Measurements from ENCODE around the gene SOD3.

Gene SOD3

GRCh38 chr4:24805067-24805466 lies 9.7 kb downstream of the SOD3 start:
- peak; percentile 48 to 79 (median 53) for DNase-seq

DNA sequence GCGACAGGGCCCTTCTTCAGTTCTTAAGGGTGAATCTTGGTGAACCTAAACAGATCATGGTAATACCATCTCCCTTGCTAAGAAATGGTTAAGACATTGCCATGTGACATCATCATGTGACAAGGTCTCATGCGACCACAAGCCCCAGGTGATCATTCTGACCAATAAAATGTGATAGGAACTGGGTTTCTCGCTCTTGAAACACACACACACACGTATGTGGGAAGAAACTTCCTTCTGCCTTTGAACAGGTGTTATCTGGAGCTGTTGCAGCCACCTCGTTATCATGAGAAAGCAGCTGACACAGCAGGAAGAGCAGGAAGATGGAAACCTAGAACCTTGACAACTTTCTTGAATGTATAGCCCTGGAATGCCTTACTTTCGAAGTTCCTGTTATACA lies 10.2 kb downstream of the SOD3 start:
- DNase-seq, result peak in 1 of 3 experiments; percentile 30

DNA sequence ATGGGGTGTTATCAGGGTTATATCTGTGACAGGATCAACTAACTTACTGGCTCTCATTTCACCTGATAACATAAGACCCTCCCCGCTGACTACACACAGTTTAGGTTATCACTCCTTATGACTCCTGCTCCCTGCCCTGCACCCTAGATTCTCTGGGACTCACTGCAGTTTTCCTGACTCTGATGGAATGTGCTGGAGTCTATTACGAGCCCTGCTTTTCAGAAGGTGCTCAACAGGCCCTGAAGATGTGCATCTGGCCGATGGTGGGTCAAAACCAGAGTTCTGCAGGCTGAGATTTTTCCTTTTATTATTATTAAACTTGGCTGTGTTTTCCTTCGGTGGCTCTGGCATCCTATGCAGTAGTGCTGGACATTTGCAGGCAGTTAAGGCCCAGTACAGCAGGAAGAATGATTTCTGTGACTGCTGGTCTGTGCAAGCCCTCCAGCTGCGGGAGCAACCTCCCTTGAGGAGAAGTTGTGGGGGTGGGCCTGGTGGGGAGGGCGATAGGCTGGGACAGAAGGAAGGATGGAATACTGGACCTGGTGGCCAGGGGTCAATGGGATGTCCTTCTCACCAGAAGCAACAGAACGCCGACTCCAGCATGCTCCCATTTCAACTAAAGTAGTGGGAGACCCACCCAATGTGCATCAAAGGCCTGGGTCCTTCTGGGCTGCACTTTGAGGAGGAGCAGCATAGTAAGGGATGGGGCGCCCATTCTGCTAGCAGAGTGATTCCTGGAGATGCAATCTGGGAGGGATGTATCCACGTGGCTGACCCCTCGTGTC lies 11.0 kb downstream of the SOD3 start:
- no peak for DNase-seq

- DNase-seq, result no peak
These were observed 12.2 kb downstream of the SOD3 start for GRCh38 chr4:24807611-24808010.

GRCh38 chr4:24808261-24808660 lies 12.9 kb downstream of the SOD3 start:
- no peak for DNase-seq

DNA sequence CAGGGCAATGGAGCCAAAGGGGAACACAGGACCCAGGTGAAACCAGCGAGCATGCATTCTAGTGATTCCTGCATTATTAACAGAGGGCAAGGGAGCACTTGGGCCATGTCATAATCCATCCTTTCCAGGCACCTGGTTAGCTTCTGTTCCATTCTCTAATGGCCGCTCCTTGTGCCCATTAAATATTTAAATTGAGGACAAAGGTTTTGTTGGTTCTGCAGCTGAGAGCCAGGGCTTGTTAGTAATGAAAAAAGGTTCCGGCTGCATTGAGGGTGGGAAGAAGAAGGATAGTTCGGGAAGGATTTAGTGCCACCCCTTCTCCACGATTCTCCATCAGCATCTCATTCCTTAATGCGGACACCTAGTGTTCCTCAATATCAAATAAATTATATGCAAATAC lies 13.6 kb downstream of the SOD3 start:
- no peak for DNase-seq

- no peak for DNase-seq
These were observed 14.0 kb downstream of the SOD3 start for GRCh38 chr4:24809376-24809775.

DNA sequence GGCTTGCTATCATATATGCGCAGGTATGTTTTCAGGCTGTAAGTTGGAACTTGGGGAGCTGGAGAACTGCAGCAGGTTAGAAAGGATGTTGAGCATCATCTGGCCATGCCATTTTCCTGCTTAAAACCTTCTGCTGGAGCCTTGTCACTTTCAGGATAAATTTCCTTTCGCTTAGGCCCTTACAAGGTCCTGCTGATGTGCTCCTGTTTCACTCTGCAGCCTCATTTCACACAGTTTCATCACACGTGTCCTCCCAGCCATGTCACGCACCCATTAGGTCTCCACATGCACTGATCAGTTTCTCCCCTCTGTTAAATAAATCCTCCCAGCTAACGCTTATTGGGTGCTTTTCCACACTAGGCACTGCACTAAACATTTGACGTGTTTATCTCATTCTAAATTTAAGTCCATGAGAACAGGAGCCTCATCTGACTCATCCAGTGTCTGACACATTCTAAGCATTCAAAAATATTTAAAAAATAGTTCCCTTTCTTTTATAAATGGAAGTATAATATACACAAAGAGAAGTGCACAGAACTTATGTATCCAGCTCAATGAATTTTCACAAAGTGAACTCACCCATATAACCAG lies 14.5 kb downstream of the SOD3 start:
- DNase-seq, result no peak

DNA sequence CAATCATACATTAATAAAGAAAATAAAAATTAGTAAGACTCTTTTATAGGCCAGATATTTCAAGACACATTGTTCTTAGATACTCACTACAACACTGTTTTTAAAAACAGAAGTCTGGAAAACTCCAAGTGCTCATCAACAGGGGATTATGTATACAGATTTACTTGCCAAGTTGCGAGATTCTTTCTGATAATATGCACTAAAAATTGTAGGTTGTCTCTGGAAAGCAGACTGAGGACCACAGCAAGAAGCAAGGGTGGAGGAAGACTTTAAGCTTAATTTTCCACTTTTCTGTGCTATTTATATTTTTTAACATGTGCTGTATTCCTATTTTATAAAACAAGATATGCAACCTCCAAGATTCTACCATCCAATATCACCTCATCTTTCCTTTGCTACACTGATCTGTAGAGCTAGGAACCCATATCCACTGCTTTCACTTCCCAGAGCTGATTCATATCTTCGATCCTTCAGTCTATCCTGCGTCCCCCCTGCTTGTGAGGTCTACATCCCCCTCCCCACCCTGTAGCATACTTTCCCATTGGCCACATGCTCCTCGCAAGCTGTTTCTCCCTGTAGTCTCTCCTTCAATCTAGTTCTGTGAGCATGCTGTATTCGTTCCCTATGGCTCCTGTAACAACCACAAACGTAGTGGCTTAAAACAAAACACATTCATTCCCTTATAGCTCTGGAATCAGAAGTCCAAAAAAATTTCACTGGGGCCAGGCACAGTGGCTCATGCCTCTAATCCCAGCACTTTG lies 15.7 kb downstream of the SOD3 start:
- no peak for DNase-seq

GRCh38 chr4:24813732-24814131 lies 18.4 kb downstream of the SOD3 start:
- DNase-seq, result no peak

DNA sequence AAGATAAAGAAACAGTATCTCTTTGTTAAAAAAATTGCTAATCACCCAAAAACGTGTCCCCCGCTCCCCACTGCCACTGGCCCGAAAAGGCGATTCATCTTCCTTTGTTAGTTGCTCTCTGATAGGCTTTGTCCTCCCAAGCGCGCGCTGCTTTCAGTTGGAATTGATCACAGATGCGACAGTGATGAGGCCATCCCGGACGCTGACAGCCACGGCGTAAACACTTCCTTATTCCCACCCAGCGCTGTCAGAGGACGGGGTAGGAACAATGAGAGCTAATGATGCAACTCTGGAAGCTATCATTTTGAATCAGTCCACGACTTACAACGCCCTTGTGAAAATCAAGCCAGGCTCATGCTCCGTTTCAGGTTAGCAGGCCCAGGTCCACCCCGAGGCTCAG lies 21.4 kb downstream of the SOD3 start:
- no peak for DNase-seq

DNA sequence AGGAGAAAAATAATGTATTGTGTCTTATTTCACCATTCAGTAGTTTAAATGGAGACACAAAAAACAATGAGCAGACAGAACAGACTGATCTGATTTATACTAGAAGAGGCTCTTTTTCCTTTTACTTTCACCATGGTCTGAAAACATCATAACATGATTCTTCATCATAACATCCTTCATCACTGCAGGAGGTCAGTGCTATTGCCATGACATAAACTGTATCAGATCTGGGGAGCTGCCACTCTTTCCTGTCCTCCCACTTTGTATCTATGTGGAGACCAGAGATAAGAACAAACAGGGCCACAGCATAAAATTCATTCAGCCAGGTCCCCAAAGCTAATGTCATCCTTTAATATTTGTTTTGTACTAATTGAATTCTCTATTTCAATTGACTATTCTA lies 25.2 kb downstream of the SOD3 start:
- DNase-seq, result no peak

DNA sequence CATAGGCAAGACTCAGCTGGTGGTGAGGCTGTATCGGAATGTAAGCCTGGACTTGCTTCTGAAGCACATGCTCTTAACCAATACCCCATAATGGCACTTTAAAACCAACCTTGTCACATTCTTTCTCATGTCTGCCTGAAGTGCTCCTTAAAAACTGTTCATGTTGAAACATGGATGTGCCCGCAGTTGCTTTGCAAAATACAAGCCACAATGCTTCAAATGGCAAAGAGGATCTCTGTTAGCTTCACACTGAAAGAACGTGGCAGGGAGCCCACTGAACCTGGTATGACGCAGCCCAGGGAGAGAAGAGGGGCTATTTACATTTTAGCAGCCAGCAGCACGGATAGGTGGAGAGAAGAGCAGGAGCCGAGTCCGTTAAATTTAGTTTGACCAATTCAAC lies 29.3 kb downstream of the SOD3 start:
- peak in 1 of 3 experiments; percentile 13 for DNase-seq

DNA sequence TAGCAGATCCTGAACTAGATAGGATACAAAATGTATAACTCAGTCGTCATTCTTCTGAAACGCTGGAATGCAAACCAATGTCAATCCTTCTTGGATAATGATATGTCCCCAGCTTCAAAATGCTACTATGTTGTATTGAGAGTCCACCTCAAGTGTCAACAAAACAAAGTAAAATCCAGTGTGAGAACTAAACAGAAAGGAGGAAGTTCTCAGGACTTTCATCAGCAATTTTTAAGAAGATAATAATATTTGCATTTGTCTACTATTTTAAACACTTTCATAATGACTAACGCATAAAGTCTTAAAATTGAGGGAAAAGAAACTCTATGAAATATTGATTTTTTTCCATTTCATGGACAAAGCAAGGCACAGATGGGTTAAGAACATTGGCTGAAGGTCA lies 36.3 kb downstream of the SOD3 start:
- DNase-seq, result peak in 1 of 3 experiments; percentile 20

- no peak for DNase-seq
These were observed 40.3 kb downstream of the SOD3 start for GRCh38 chr4:24835696-24836095.

DNA sequence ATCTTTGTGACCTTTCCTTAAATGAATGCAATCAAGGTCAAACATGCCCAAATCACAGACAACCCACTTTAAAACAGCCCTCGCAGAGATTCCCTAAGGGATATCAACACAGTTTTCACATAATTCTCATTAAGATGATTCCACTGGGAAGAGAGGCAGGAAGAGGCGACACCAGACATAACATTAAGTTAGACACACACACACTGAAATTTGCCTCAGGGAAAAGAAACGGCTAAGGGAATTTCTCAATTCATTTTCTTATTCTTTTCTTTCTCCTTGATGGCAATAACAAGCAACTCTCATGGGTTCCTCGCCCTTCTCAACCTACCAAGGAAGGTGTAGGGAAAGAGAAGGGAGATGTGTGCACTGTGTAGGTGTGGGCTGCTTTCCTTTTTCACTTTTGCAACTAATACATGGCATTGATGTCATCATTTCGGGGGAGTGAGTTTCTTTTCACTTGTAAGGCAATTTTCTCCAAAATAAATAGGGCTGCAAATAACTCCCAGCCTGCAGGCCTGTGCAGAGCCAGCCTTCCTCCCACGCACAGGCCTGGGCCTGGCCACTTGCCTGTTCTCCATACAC lies 41.4 kb downstream of the SOD3 start:
- DNase-seq, result no peak

GRCh38 chr4:24837336-24837735 lies 42.0 kb downstream of the SOD3 start:
- DNase-seq, result peak in 2 of 3 experiments; percentile 3 to 93

GRCh38 chr4:24837781-24838180 lies 42.4 kb downstream of the SOD3 start:
- DNase-seq, result no peak

DNA sequence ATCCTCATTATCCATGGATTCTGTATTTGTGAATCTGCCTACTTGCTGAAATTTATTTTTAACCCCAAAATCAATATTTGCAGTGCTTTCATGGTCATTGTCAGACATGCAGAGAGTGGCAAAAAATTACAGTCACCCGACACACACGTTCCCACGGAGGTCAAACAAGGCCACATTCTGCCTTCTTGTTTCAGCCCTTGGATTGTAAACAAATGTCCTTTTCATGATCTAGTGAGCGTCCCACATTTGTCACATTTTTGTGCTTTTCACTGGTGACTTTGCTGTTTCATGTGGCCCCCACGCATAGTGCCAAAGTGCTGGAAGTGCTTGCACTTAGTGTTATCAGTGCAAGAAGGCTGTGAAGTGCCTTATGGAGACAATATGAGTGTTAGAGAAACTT lies 45.0 kb downstream of the SOD3 start:
- DNase-seq, result peak in 1 of 3 experiments; percentile 20

- DNase-seq, result peak in 1 of 3 experiments; percentile 39
These were observed 45.6 kb downstream of the SOD3 start for GRCh38 chr4:24840826-24841543.

DNA sequence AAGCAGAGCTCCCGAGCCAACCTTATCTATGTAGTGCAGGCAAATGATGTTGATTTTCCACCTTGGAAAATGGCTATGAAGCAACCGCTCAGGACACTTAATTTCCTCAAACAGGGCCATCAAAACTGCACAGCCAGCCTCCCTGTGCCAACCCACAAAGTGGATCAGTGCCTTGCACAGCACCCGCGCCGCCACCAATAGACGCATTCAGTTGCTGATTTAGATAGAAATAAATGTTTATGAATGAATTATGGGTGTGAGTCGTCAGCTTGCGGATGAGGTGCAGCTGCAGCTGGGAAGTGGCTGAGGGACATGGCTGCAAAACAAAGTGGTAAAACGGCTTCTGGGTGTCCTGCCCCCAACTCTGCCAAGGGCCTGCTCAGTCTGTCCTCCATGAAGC lies 47.0 kb downstream of the SOD3 start:
- peak in 1 of 3 experiments; percentile 4 for DNase-seq

DNA sequence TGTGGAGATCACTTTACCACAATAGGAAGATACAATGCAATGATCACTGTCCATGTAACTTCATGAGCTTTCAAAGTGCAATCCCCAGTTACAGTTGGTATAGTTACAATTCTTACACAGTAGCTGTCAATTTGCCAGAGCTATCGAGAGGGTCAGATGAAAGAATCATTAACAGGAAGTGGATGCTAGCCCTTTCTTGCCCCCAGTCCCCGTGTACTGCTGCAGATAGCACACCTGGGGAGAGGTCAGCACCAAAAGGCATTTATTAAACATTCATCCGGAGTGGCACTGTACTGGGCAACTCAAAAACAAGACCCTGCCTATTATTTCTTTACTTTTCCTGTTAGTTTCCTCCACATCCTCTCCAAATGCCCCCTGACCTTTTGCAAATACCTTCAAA lies 47.7 kb downstream of the SOD3 start:
- DNase-seq, result no peak

- DNase-seq, result no peak
These were observed 49.8 kb downstream of the SOD3 start for GRCh38 chr4:24845132-24845531.

Measured in NCI-H1417 (cell line).